ENCODE results near the gene TGFBR3L.

DNA sequence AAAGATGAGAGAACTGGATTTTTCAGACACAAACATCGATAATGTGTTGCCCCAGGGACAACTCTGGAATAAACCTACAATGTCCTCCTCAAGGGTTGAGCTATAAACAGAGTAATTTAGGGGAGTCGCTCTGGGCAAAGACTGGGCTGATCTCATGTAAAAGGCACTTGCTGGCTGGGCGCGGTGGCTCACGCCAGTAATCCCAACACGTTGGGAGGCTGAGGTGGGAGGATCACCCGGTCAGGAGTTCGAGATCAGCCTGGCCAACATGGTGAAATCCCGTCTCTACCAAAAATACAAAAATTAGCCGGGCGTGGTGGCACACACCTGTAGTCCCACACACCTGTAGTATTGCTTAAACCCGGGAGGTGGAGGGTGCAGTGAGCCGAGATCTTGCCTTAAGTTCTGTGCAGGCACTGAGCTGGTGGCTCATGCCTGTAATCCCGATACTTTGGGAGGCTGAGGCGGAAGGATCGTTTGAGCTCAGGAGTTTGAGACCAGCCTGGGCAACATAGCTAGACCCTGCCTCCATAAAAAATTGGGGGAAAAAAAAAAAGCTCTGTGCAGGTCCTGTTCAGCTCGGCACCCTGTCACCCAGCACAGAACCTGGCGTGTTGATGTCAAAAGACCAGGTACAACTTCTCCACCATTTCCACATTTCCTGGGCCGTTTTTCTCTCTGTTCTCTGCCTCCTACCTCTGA lies 27.4 kb downstream of the TGFBR3L start:
- TF ChIP-seq YY1 (IDR thresholded peaks at IDR 0.05; ENCODE audit: low read depth, low read length) (no peak), RBBP5 (conservative IDR thresholded peaks at IDR 0.05) (no peak), HDAC6 (IDR thresholded peaks at IDR 0.05; ENCODE audit: unreplicated experiment) (no peak), BHLHE40 (IDR thresholded peaks at IDR 0.05; ENCODE audit: borderline replicate concordance in 1 of 2, low read depth in 2 of 2, low read length in 1 of 2) (no peak), JUND (IDR thresholded peaks at IDR 0.05; ENCODE audit: low read depth, low read length) (no peak), CREM (IDR thresholded peaks at IDR 0.05; ENCODE audit: low read depth) (no peak), POLR2A (IDR thresholded peaks at IDR 0.05; ENCODE audit: low read depth, low read length) (no peak), POLR2AphosphoS5 (IDR thresholded peaks at IDR 0.05; ENCODE audit: low read length) (no peak), ETV6 (conservative IDR thresholded peaks at IDR 0.05 in 1 of 2, IDR thresholded peaks at IDR 0.05 in 1 of 2; ENCODE audit: borderline replicate concordance in 1 of 2, low read depth in 1 of 2) (no peak), NRF1 (conservative IDR thresholded peaks at IDR 0.05; ENCODE audit: low read depth, low read length) (no peak), USF2 (IDR thresholded peaks at IDR 0.05; ENCODE audit: borderline replicate concordance, low read depth, low read length) (no peak)
- TF ChIP-seq, protein P1, sequence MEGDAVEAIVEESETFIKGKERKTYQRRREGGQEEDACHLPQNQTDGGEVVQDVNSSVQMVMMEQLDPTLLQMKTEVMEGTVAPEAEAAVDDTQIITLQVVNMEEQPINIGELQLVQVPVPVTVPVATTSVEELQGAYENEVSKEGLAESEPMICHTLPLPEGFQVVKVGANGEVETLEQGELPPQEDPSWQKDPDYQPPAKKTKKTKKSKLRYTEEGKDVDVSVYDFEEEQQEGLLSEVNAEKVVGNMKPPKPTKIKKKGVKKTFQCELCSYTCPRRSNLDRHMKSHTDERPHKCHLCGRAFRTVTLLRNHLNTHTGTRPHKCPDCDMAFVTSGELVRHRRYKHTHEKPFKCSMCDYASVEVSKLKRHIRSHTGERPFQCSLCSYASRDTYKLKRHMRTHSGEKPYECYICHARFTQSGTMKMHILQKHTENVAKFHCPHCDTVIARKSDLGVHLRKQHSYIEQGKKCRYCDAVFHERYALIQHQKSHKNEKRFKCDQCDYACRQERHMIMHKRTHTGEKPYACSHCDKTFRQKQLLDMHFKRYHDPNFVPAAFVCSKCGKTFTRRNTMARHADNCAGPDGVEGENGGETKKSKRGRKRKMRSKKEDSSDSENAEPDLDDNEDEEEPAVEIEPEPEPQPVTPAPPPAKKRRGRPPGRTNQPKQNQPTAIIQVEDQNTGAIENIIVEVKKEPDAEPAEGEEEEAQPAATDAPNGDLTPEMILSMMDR (IDR thresholded peaks at IDR 0.05 in 2 of 3, conservative IDR thresholded peaks at IDR 0.05 in 1 of 3; ENCODE audit: control insufficient read depth in 2 of 3, extremely low read depth in 1 of 3, insufficient read depth in 1 of 3, low read depth in 3 of 3, low read length in 3 of 3) = no peak
- TF ChIP-seq, protein P2, sequence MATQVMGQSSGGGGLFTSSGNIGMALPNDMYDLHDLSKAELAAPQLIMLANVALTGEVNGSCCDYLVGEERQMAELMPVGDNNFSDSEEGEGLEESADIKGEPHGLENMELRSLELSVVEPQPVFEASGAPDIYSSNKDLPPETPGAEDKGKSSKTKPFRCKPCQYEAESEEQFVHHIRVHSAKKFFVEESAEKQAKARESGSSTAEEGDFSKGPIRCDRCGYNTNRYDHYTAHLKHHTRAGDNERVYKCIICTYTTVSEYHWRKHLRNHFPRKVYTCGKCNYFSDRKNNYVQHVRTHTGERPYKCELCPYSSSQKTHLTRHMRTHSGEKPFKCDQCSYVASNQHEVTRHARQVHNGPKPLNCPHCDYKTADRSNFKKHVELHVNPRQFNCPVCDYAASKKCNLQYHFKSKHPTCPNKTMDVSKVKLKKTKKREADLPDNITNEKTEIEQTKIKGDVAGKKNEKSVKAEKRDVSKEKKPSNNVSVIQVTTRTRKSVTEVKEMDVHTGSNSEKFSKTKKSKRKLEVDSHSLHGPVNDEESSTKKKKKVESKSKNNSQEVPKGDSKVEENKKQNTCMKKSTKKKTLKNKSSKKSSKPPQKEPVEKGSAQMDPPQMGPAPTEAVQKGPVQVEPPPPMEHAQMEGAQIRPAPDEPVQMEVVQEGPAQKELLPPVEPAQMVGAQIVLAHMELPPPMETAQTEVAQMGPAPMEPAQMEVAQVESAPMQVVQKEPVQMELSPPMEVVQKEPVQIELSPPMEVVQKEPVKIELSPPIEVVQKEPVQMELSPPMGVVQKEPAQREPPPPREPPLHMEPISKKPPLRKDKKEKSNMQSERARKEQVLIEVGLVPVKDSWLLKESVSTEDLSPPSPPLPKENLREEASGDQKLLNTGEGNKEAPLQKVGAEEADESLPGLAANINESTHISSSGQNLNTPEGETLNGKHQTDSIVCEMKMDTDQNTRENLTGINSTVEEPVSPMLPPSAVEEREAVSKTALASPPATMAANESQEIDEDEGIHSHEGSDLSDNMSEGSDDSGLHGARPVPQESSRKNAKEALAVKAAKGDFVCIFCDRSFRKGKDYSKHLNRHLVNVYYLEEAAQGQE (IDR thresholded peaks at IDR 0.05; ENCODE audit: low read depth, low read length) = no peak
- TF ChIP-seq, protein P3, sequence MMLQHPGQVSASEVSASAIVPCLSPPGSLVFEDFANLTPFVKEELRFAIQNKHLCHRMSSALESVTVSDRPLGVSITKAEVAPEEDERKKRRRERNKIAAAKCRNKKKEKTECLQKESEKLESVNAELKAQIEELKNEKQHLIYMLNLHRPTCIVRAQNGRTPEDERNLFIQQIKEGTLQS (IDR thresholded peaks at IDR 0.05; ENCODE audit: borderline replicate concordance, extremely low read depth, low read depth, low read length) = no peak

All from GM12878 (cell line).